ENCODE measurements around the gene SMCR8.
A peak's percentile ranks its signal among the peaks of the same experiment; 100 is the strongest.
"Not testable (repeated sequence)": the region's sequence is repeated elsewhere in the genome, so short reads cannot be mapped to it uniquely, and the experiment has no call there.

Gene SMCR8

DNA sequence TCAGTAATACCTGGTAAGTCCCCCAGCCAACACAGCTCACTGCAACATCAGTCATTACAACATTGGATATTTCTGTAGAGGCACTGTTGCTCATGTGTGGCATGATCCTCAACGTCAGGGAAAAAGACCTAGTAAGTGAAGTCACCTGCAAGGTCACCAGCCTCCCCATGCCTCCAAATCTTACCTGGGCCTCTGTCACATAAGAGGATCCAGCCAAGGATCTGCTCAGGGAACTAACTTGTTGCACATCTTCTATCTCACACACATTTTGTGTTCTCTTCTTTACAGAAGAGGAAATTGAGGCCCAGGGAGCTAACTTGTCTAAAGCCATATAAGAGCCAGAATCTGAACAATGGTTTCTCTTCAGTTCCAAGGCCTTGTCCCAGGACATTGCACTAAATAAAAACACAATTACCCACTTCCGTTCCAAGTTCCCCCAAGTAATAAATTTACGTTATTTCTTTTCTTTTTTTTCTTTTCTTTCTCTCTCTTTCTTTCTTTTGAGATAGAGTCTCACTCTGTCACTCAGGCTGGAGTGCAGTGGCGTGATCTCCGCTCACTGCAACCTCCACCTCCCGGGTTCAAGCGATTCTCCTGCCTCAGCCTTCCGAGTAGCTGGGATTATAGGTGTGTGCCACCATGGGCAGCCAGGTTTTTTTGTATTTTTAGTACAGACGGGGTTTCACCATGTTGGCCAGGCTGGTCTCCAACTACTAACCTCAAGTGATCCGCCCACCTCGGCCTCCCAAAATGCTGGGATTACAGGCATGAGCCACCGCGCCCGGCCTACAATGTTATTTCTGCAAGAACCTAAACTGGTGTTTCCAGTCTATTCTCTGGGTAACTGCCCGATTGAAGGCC, 47.0 kb downstream of the SMCR8 start:
- Histone ChIP-seq H3K4me1 (ENCODE audit: control insufficient read depth, insufficient read depth, low read length, poor library complexity, severe bottlenecking) (peaks cover 3% of the 10 kb centered on the region), H3K4me3 (ENCODE audit: extremely low read depth, insufficient read depth, low read length, poor library complexity, severe bottlenecking) (peak overlapping the region; percentile 82), H3K36me3 (ENCODE audit: control insufficient read depth, insufficient read depth, low read length) (peaks cover 17% of the 10 kb centered on the region), H3K9me3 (ENCODE audit: control insufficient read depth, low read length) (no peaks in the 10 kb centered on the region), H3K27ac (ENCODE audit: low read depth, low read length, severe bottlenecking) (no peak overlapping the region)
- WGBS, 2 experiments (ENCODE audit: insufficient coverage in 2 of 2), result 56 to 57% methylated on average over 10 of the region's 15 CpGs

DNA sequence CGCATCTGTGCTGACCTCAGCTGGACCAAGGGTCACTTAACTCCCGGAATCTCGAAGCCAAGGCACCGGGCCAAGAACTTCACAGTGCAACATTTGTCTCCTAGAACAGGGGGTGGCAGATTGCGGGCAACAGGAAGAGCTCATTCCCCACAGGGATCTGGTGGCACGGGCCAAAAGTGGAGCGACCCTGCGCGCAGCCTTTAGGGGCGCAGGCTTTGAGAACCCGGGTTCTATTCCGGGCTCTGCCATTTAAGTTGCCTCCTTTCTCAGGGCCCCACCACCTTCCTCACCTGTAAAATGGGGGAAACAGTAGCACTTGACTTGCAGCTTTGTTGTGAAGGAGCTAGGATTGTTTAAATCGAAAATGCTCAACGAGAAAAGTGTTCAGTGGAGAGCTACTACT, 47.6 kb downstream of the SMCR8 start:
- Histone ChIP-seq H3K27ac (ENCODE audit: low read depth, low read length, severe bottlenecking) (no peak overlapping the region), H3K4me1 (ENCODE audit: control insufficient read depth, insufficient read depth, low read length, poor library complexity, severe bottlenecking) (peaks cover 3% of the 10 kb centered on the region), H3K9me3 (ENCODE audit: control insufficient read depth, low read length) (no peaks in the 10 kb centered on the region), H3K36me3 (ENCODE audit: control insufficient read depth, insufficient read depth, low read length) (peaks cover 17% of the 10 kb centered on the region), H3K4me3 (ENCODE audit: extremely low read depth, insufficient read depth, low read length, poor library complexity, severe bottlenecking) (peak overlapping the region; percentile 82)
- 5 to 11% methylated on average over 9 to 13 of the region's 14 CpGs for WGBS, 2 experiments (ENCODE audit: insufficient coverage in 2 of 2)

DNA sequence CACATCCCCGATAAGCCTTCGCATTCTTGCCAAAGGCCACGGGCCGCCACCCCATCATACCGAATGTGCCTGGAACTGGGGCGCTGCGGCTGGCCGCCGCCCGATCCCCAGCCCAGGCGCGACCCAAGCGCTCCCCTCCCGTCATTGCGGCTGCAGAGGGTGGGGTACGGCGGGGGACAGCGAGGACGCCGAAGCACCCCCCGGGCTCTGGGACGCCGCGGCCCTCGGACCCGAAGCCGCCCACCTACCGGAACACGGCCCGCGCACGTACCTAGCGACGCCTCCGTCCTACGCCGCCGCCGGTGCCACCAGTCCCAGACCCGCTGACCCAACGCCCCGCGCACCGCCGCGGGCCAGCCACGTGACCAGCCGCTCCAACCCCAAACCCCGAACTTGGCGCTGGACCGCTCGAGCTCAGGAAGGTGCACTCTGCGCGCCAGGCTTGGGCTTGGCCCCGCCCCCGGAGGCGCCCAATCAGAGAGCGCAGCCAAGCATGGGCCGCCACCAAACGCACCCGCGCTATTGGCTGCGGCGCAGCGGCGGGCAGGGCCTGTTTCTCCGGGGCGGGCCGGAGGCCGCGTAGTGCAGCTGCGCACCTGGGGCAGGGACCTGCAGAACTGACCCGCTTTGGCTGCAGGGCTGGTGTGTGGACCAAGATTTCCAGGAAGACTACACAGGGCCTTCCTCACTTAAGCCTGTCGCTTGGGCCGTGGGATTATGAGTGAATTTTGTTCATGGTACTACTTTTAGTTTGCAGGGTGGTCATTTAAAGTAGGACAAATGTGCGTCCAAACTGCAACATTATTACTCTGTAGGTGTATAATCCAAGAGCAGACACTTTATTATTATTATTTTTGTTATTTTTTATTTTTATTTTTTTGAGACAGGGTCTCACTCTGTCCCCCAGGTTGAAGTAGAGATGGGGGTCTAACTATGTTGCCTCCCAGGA, 48.3 kb downstream of the SMCR8 start, which contains the start of gene SHMT1:
TSS of gene SHMT1 (minus strand) at position 450 of the 949 bp plus-strand sequence. CDS start 7,569 bp downstream, outside the sequence.
- peaks cover 3% of the 10 kb centered on the region for H3K4me1 ChIP-seq (ENCODE audit: control insufficient read depth, insufficient read depth, low read length, poor library complexity, severe bottlenecking)
- H3K36me3 ChIP-seq (ENCODE audit: control insufficient read depth, insufficient read depth, low read length), result peaks cover 17% of the 10 kb centered on the region
- no peaks in the 10 kb centered on the region for H3K9me3 ChIP-seq (ENCODE audit: control insufficient read depth, low read length)
- H3K4me3 ChIP-seq (ENCODE audit: extremely low read depth, insufficient read depth, low read length, poor library complexity, severe bottlenecking), result peak within 1 kb of the TSS; percentile 82
- WGBS, 2 experiments (ENCODE audit: insufficient coverage in 2 of 2), result 0% methylated on average over 44 to 55 of the region's 76 CpGs
- no peak within 1 kb of the TSS for H3K27ac ChIP-seq (ENCODE audit: low read depth, low read length, severe bottlenecking)

DNA sequence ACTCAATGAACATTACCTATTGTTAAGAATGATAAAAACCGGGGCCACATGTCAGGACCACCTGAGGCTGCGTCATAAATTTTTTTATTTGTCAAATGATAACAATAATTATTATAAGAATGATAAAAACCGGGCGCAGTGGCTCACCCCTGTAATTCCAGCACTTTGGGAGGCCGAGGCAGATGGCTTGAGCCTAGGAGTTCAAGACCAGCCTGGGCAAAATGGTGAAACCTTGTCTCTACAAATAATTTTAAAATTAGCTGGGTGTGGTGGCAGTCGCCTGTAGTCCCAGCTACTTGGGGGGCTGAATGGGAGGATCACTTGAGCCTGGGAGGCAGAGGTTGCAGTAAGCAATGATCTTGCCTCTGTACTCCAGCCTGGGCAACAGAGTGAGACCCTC, 49.1 kb downstream of the SMCR8 start:
- Histone ChIP-seq H3K27ac (ENCODE audit: low read depth, low read length, severe bottlenecking) (no peak overlapping the region), H3K9me3 (ENCODE audit: control insufficient read depth, low read length) (no peaks in the 10 kb centered on the region), H3K4me3 (ENCODE audit: extremely low read depth, insufficient read depth, low read length, poor library complexity, severe bottlenecking) (no peak overlapping the region), H3K4me1 (ENCODE audit: control insufficient read depth, insufficient read depth, low read length, poor library complexity, severe bottlenecking) (peaks cover 3% of the 10 kb centered on the region), H3K36me3 (ENCODE audit: control insufficient read depth, insufficient read depth, low read length) (peaks cover 10% of the 10 kb centered on the region)
- 95 to 100% methylated on average over 1 to 3 of the region's 6 CpGs for WGBS, 2 experiments (ENCODE audit: insufficient coverage in 2 of 2)

DNA sequence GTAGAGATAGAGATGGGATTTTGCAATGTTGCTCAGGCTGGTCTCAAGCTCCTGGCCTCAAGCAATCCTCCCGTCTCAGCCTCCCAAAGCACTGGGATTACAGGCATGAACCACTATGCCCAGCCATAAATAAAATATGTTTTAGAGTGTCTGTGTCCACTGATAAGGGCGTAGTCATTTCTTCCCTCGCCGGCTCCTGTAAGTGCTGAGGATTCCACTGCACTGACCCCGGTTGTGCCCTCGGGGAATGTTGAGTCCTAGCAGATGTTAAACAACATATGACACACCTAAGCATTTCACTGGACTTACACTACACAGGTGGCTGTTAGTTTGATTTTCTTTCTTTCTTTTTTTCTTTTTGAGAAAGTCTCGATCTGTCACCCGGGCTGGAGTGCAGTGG, 53.9 kb downstream of the SMCR8 start:
- no peaks in the 10 kb centered on the region for H3K36me3 ChIP-seq (ENCODE audit: control insufficient read depth, insufficient read depth, low read length)
- H3K4me3 ChIP-seq (ENCODE audit: extremely low read depth, insufficient read depth, low read length, poor library complexity, severe bottlenecking), result no peak overlapping the region
- no peak overlapping the region for H3K27ac ChIP-seq (ENCODE audit: low read depth, low read length, severe bottlenecking)
- 83 to 98% methylated on average over 2 to 6 of the region's 8 CpGs for WGBS, 2 experiments (ENCODE audit: insufficient coverage in 2 of 2)
- H3K9me3 ChIP-seq (ENCODE audit: control insufficient read depth, low read length), result no peaks in the 10 kb centered on the region
- H3K4me1 ChIP-seq (ENCODE audit: control insufficient read depth, insufficient read depth, low read length, poor library complexity, severe bottlenecking), result no peaks in the 10 kb centered on the region

DNA sequence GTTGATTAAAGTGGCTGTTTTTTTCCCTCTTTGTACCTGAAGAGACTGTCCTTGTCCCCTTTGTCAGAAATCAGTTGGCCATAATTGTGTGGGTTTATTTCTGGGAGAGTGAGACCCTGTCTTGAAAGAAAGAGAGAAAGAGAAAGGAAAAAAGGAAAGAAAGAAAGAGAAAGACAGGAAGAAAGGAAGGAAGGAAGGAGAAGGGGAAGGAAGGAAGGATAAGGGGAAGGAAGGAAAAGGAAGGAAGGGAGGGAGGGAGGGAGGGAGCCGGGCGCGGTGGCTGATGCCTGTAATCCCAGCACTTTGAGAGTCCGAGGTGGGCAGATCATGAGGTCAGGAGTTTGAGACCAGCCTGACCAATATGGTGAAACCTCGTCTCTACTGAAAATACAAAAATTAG, 55.7 kb downstream of the SMCR8 start:
- Histone ChIP-seq H3K9me3 (ENCODE audit: control insufficient read depth, low read length) (no peaks in the 10 kb centered on the region), H3K4me1 (ENCODE audit: control insufficient read depth, insufficient read depth, low read length, poor library complexity, severe bottlenecking) (no peaks in the 10 kb centered on the region), H3K36me3 (ENCODE audit: control insufficient read depth, insufficient read depth, low read length) (no peaks in the 10 kb centered on the region), H3K27ac (ENCODE audit: low read depth, low read length, severe bottlenecking) (no peak overlapping the region), H3K4me3 (ENCODE audit: extremely low read depth, insufficient read depth, low read length, poor library complexity, severe bottlenecking) (no peak overlapping the region)
- whole genome bisulfite sequencing, 2 experiments (ENCODE audit: insufficient coverage in 2 of 2), result 94% methylated on average over 5 of the region's 5 CpGs

DNA sequence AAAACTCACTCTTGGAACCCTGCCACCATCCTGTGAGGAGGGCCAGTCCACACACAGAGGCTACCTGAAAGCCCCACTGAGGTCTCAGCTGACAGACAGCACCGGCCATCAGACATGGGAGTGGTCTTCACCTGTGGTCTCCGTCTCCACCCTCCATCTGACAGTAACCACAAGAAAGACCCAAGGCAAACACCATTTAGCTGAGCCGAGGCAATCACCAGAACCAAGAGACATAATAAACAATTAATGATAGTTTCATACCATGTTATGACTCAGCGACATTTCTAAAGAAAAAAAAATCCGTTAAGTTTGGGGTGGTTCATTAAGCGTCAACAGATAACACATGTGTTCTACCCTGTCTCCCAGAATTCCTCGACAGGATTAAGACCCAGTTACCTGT, 56.4 kb downstream of the SMCR8 start:
- Histone ChIP-seq H3K27ac (ENCODE audit: low read depth, low read length, severe bottlenecking) (no peak overlapping the region), H3K36me3 (ENCODE audit: control insufficient read depth, insufficient read depth, low read length) (no peaks in the 10 kb centered on the region), H3K9me3 (ENCODE audit: control insufficient read depth, low read length) (no peaks in the 10 kb centered on the region), H3K4me3 (ENCODE audit: extremely low read depth, insufficient read depth, low read length, poor library complexity, severe bottlenecking) (no peak overlapping the region), H3K4me1 (ENCODE audit: control insufficient read depth, insufficient read depth, low read length, poor library complexity, severe bottlenecking) (no peaks in the 10 kb centered on the region)
- WGBS, 2 experiments (ENCODE audit: insufficient coverage in 2 of 2), result 90 to 93% methylated on average over 5 to 6 of the region's 7 CpGs

DNA sequence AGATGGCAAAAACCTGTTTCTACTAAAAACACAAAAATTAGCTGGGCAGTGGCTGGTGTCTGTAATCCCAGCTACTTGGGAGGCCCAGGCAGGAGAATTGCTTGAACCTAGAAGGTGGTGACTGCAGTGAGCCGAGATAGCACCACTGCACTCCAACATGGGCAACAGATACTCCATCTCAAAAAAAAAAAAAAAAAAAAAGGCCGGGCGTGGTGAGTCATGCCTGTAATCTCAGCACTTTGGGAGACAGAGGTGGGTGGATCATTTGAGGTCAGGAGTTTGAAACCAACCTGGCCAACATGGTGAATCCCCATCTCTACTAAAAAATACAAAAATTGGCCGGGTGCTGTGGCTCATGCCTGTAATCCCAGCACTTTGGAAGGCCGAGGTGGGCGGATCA, 58.1 kb downstream of the SMCR8 start:
- not testable (repeated sequence) for H3K4me3 ChIP-seq (ENCODE audit: extremely low read depth, insufficient read depth, low read length, poor library complexity, severe bottlenecking); H3K9me3 ChIP-seq (ENCODE audit: control insufficient read depth, low read length); H3K4me1 ChIP-seq (ENCODE audit: control insufficient read depth, insufficient read depth, low read length, poor library complexity, severe bottlenecking); H3K36me3 ChIP-seq (ENCODE audit: control insufficient read depth, insufficient read depth, low read length); H3K27ac ChIP-seq (ENCODE audit: low read depth, low read length, severe bottlenecking)
- 100% methylated on average over 3 of the region's 6 CpGs; no CpG with 5 or more reads in 1 of the 2 experiments for WGBS, 2 experiments (ENCODE audit: insufficient coverage in 2 of 2)

DNA sequence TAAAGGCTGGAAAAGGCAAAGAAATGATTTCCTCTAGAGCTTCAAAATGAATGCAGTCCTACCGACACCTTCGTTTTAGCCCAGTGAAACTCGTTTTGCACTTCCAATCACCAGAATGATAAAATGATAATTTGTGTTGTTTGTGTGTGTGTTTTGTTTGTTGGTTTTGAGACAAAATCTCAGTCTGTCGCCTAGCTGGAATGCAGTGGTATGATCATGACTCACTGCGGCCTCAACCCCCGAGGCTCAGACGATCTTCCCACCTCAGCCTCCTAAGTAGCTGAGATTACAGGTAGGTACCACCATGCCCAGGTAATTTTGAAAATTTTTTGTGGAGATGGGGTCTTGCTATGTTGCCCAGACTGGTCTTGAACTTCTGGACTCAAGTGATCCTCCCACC, 59.1 kb downstream of the SMCR8 start:
- Histone ChIP-seq H3K27ac (ENCODE audit: low read depth, low read length, severe bottlenecking) (no peak overlapping the region), H3K4me3 (ENCODE audit: extremely low read depth, insufficient read depth, low read length, poor library complexity, severe bottlenecking) (no peak overlapping the region), H3K36me3 (ENCODE audit: control insufficient read depth, insufficient read depth, low read length) (no peaks in the 10 kb centered on the region), H3K9me3 (ENCODE audit: control insufficient read depth, low read length) (no peaks in the 10 kb centered on the region), H3K4me1 (ENCODE audit: control insufficient read depth, insufficient read depth, low read length, poor library complexity, severe bottlenecking) (no peaks in the 10 kb centered on the region)
- 77 to 85% methylated on average over 3 to 6 of the region's 7 CpGs for WGBS, 2 experiments (ENCODE audit: insufficient coverage in 2 of 2)
